Activated CD8-positive, alpha-beta memory T cell treated with anti-CD3 and anti-CD28 coated beads, Interleukin-2, amount 50 U/mL, for 24 hours (primary cell): ENCODE results near the gene CNFN.

Experiments
- DNase-seq: peaks from one replicate; pipeline ENCODE4 v3.0.0-alpha.2; 2020; ENCODE audit errors: extremely low read depth

Gene CNFN

DNA sequence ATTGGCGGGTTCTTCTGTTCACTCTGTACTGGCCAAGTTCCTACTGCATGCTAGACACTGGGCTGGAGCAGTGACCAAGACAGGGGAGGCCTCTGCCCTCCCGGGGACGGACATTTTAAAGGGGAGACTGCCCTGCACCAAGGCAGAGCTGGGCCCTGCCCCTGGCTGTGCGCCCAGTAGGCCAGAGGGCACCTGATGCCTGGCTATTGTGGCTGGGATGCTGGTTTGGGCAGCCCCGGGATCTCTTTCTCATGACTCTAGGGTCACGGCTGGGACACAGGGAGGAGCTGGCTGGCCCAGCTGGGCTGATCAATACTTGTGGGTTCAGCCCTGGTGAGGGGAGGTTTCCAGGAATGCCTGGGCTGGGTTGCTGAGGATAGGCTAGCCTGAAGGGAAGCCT, 19.4 kb upstream of the CNFN start:
- no peak for DNase-seq

DNA sequence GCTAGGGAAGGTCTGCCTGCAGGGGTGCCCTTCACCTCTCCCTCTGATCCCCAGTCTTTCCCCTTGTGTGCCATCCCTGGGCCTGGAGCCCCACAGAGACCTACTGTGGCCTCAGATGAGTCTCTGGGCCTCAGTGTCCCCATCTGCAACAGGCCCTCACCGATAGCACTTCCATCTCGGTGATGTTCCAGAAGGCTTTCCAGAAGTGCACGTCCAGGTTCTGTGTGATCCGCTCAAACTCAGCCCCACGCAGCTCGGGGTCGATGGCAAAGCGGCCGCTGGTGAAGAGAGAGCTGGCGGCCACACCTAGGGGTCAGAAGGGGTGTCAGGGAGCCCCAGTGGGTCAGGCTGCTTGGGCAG, 17.7 kb upstream of the CNFN start:
- no peak for DNase-seq

DNA sequence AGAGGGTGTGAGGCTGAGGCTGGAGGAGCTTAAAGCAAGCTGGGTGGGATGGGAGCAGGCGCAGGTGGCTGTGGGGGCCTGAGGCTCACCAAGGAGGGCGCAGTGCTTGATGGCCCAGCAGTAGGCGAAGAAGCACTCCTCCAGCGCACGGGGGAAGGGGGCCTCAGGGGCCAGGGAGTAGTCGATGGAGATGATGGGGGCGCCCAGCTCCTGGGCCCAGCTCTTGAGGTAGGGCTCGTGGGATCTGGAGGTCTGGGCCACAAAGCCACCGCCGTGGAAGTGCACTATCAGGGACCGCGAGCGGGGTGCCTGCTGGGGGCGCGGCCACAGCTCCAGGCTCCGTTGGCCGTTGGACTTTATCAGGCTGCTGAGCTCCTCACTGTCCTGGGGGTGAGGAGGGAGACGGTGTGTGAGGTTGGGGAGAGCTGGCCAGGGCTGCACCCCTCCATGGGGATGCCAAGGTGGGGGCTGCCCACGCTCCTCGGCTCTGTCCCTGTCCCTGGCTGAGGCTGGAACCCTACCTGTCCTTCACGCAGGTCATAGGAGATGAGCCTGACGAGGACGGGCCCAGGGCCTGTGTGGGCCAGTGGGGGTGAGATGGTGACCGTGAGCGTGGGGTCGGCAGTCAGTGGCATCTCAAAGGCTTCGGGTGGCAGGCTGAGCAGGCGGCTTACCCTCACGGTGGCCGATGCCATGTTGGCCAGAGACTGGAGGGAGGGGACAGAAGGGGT, 17.2 kb upstream of the CNFN start:
- DNase-seq, result no peak

DNA sequence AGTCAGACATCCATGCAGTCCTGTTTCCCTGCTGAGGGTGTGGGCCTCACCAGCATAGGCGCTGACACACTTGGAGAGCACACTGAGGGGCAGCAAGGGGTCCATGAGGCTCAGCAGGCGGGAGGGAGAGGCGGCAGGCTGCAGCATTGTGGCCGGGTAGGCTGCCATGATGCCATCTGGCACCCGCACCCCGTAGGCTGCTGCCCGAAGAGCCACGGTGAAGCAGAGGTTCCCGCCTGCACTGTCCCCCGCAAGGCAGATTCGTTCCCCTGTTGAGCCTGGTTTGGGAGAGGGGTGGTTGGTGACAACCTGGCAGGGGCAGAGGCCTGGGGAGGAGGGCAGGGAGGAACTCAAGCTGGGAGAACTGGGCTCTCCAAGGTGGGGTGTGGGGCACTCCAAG, 16.0 kb upstream of the CNFN start:
- no peak for DNase-seq

DNA sequence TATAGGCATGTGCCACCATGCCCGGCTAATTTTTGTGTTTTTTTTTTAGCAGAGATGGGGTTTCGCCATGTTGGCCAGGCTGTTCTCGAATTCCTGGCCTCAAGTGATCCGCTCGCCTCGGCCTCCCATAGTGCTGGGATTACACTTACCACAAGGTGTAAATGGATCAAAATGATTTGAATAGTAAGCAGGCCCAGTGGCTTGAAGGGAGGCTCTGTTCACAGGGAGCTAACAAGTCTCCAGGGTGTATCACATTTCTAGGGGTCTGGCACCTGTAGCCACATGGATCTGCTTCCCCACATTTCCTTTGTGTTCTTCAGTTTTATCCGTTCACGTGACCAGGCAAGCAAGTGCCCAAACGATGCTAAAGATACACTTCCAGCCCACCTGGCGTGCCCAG, 13.5 kb upstream of the CNFN start:
- DNase-seq, result no peak

DNA sequence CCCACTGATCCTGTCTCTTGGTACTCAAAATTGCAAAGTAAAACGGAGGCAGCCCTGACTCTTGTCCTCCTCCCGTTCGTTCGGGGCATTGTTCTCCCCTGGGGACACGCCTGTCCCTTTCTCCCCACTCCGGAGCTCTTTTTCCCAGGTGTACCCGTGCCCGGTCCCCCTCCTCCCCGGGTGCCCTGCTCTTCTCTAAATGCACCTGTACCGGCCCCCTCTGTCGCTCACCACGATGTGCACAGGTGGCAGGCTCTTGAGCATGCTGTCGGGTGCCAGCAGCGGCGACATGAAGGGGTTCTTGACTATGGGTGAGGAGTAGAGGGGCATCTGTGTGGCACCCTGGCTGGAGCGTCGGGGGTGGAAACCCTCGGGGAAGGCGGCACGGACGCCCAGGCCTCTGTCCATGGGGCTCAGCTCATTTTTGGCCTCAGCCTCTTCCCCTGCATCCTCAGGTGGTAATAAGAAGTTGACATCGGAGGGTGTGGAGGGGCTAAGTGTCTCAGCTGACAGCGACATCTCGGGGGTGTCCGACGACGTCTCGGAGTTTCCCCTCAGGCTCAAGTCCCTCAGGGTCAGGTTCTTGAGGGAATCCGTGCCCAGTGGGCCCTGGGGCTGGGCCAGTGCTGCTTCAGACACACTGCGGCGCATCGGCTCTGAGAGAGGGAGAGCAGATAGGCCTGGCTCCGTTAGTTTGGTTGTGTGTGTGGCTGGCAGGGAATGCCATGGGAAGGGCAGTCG, 12.4 kb upstream of the CNFN start:
- DNase-seq, result no peak

DNA sequence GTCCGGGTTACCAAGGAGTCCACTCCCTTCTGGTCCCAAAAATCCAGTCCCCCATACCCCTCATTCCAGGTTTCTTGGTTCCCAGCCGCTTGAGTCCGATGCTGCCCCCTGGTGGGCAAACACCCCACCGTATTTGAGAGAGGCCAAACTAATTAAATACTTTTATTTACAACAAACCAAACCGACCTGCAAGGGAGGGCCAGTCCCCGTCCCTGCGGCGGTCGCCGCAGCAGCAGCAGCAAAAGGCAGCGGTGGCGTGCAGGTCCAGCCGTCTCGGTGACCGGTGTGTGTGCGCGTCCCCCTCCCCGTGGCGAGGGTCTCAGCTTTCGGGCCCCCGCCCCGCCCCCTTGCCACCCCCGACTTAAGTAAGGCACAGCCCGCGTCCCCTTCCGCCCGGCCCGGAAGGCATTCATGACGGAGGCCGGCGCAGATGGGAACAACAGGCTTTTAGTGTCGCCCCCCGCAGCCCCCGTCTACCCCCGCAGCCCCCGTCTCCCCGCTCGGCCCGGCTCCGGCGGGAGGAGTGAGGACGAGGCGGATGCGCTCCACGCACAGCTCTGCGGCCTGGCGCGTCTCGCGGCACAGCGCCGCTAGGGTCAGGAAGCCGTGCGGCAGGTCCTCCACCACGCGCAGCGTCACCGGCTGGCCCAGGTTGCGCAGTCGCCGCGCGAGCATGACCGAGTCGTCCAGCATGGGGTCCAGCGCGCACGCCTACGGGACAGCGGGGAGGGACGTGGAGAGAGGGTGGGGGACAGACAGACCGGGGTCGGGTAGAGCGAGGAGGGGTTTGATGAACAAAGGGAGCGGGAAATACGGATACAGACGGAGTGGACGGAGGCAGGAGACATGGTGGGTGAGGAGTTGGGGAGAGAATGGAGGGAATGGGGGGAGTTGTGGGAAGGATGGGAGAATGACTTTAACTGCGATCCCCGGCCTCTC, 11.5 kb upstream of the CNFN start:
- DNase-seq, result no peak

DNA sequence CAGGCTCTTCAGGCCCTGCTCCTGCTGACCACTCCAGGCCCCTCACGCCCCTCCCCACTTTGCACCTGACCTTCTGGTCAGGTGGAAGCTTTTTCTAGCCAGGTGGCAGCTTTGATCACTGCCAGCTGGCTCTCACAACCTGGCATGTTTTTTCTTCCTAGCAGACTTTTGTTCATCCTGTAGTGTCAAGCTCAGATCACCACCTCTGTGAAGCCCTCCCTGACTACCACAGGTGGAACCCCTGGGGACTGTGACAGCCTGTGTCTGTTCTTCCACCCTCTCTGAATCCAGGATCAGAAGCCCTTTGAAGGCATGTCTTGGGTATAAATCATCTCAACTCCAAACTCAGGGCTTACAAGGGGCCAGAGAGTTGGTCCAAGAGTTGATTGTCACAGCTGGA, 10.3 kb upstream of the CNFN start:
- DNase-seq, result no peak

DNA sequence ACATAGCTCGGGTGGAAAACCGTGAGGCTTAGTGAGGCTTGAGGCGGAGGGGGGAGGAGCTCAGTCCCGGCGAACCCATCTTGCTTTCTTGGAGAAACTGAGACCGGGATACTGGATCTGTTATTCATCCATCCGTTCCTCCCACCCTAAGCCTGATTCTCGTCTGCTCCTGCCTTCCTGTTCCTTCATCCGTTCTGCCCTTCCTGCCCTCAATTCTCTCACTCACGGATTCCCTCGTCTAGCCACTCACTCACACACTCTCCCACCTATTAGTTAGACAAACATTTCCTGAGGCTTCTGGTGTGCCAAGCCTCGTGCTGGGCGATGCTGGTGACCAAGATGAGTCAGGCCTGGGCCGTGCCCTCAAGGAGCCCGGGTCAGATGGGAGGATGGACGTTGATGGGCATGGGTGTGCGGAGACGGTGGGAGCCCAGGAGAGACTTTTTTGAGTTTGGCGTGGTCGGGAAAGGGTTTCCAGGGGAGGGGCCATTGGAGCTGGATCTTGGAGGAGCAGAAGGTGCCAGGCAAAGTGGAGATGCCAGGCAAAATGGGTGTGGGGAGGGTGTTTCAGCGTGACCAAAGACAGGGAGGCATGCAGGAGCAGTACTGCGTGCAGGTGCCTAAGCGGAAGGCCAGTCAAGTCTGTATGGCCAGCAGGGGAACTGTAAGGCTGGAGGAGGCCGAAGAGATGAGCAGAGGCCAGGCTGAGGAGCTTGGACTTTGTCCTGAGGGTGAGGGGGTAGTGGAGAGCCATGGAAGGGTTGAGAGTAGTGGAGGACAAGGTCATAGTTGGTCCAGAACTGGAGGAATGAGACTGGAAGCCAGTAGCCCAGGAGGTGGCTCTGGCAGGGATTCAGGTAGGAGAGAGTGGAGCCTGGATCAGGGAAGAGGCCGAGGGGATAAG, 7.4 kb upstream of the CNFN start:
- no peak for DNase-seq

DNA sequence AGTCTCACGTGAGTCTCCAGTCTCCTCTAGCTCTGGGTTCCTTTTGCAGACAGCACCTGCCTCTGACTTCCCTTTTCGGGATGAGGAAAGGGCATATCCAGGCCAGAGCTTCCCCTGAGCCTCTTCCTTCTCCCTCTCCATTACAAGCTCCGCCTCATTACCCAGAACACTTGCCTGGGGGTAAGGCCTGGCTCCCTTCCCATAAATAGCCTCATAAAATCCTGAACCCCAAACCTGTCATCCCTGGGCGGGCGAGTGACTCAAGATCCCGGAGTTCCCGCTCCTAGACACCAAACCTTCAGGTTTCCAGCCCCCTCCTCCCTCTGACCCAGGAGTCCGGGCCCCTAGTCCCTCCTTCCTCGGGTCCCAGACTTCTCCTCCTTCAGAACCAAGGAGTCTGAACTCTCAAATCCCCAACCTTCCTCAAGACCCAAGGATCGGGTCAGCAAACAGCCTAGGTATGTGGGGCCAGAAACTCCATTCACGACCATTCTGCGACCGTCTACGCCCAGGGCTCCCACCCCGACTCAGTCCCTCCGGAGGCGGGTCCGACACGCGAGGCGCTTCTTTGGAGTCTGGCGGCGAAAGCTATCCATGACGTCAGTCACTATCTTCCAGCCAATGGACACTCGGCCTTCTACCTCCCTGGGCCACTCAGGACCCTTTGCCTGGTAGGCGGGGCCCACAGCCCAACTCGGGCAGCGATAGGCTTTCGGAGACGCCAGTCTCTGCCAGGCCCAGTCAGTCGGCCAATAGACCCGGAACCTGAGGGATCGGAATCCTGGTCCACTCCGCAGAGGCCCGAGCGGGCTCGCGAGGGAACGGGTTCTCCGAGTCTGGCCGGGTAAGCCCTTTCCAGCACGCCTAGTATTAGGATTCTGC, 6.5 kb upstream of the CNFN start:
- peak; percentile 95 for DNase-seq

DNA sequence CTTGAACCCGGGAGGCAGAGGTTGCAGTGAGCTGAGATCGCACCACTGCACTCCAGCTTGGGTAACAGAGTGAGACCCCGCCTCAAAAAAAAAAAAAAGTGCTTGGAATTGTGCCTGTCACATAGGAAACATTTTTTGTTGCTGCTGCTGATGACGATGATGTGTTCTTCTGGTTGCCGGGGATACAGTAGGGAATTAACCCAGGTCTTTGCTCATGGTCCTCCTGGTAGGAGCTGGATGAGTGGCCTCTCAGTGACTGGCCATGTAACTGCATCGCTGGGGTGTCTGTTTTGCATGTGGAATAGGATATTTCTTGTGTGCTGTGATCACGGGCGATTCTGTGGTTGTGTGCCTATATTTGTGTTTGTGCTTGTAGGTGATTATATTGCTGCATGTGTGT, 4.7 kb upstream of the CNFN start:
- DNase-seq, result no peak

DNA sequence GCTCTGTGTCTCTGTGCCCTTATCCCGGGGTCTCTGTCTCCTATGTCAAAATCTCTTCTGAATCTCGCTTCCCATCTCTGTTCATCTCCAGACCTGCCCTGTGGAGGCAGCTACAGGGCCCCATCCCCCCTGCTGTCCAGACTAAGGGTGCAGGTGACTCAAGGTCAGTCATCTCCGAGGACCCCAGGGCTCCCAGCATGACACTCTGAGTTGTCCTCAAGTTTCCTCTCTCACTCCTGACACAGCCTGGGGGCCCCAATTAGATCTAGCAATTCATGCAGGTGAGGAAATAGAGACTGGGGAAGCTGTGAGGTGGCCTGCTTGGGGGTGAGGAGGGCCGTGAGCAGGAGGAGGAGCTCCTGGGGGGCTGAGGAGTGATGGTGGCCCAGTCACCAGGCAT, 2.1 kb upstream of the CNFN start:
- DNase-seq, result no peak

DNA sequence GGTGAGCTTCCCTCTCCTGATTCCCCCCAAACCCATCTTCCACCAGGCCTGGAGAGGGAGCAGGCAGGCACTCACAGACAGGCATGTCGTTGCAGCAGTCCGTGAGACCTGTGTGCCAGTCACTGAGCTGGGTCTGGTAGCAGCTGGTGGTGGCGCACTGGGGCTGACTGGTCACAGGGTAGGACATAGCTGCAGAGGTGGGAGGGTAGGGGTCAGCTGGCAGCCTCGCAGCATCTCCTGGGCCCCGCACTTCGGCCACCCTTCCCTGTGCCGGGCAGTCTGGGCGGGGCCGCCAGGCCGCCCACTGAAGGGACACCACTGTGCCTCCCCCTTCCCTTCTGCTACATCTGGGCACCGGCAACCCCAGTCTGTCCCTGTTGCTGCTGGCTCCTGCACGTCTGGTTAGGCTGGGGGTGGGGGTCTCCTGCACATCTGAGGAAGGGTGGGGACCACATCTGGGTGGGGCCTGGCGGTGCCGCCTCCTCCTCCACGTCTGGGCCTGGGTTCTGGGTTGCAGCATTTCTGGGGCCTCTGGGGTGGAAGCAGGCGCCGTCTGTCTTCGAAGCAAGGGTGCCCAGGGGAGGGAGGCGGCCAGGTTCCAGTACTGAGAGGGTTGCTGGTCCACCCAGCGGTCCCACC, 1.1 kb downstream of the CNFN start:
- no peak for DNase-seq

DNA sequence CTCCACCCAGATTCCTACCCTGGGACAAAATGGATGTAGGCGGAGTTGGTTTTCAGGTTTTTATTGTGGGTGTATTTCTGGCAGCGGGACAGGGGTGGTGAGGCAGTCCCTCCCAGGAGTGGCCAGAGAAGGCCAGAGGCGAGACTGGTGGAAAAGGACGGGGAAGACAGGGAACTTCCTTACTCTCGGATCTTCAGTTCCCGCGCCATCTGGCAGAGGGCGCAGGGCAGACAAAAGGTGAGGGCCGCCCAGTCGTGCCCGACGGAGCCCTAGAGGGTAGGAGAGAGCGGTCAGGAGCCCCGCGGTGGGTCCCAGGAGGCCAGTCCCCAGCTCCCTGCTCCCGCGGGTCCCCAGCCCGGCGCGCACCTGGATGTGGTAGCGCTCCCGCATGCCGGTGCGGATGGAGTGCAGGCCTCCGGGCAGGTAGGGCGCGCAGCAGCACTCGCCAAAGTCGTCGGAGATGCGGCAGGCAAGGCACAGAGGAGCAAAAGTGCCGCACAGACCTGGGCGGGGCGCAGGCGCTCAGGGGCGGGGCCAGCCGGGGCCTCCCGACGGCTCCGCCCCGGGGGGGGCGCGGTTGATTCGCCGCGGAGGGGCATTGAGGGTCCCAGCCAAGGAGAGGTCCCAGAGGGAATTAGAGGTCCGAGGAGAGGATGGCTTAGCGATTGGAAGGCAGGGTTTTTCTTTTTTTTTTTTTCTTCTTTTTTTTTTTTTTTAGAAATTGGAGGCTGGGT, 3.0 kb downstream of the CNFN start:
- no peak for DNase-seq

DNA sequence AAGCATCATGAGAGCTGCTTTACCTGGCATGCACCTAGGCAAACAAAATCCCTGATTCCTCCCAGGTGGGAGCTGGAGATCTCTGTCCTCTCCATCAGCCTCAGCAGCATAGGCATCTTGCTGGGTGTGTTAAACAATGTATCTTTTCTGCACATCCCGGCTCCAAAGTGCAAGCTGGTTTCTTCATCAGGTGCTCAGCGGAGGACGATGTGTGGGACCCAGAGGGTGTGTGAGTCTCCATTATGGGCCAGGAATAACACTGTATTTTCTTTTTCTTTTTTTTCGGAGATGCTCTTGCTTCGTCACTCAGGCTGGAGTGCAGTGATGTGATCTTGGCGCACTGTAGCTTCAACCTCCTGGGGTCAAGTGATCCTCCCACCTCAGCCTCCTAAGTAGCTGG, 9.9 kb downstream of the CNFN start:
- DNase-seq, result no peak

DNA sequence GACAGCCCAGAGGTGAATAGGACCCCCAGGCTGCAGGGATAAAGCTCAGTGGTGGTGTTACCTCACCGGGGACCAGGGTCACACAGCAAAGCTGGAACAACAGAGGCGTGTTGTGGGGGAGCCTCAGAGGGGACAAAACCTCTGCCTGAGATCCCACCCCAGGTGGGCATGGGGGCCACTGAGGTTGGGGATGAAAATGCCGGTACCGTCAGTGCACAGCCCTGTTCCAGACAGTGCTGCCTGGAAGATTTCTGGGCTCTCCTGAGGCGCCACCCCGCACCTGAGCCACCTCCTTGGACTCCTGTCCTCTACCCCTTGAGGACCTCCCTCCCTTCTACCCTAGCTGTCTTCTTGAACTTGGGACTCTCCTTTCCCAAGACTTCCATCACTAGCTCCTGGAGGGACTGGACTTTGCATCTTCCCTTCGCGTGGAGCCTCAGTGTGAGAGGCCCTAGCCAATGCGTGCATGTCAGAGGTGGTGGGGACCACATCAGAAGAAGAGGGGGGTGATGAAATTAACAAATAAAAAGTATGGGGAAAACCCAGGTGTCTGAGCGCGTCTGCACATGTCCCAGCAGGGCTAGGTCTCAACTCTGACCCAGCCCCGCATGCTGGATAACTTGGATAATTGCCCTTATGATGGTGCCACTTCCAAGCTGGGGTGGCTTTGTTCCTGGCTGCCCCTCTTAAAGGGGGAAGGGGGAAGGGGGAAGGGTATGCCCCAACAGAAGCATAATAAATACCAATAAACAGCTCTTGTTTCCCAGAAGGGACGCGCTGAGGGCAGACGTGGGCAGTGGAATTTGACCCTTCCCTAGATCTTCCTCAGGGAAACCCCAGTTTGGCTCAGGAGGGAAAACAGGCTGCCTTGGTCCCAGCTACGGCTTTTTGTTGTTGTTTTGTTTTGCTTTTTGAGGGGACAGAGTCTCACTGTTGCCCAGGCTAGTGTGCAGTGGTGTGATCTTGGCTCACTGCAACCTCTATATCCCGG, 11.6 kb downstream of the CNFN start:
- DNase-seq, result no peak

DNA sequence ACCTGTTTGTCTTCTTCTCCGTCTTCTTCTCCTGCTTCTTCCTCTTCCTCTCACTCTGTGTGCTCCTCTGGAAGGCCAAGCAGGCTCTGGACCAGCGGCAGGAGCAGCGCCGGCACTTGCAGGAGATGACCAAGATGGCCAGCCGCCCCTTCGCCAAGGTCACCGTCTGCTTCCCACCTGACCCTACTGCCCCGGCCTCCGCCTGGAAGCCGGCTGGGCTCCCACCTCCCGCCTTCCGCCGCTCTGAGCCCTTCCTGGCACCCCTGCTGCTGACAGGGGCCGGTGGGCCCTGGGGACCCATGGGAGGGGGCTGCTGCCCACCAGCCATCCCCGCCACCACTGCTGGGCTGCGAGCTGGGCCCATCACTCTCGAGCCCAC, 13.9 kb downstream of the CNFN start:
- DNase-seq, result no peak
